H9 (cell line): ENCODE results near the gene GLUL. TPM values are rescaled to one million over a fixed set of nuclear protein-coding genes. Genes with fewer than 3 reads are reported as not detected.

Experiments used
- DNase-seq: peaks from one replicate; pipeline ENCODE4 v3.0.0-alpha.2; 2017
- H2AFZ ChIP-seq: one replicate; pipeline ENCODE4 v1.6.1; 2013; ENCODE audit warnings: mild to moderate bottlenecking, low read length, control low read depth, moderate library complexity
- H2AK5ac ChIP-seq: 2 replicates; pipeline ENCODE4 v1.6.1; 2013; ENCODE audit warnings: low read length, control low read depth, mixed read lengths; ENCODE audit not compliant: insufficient read length
- H2BK120ac ChIP-seq: one replicate; pipeline ENCODE4 v1.6.1; 2013; ENCODE audit warnings: low read depth, mild to moderate bottlenecking, low read length, control low read depth, inconsistent platforms; ENCODE audit not compliant: poor library complexity, severe bottlenecking
- H2BK12ac ChIP-seq: 2 replicates; pipeline ENCODE4 v1.6.1; 2013; ENCODE audit warnings: low read length, control low read depth, mixed read lengths, low read depth; ENCODE audit not compliant: insufficient read length
- H2BK15ac ChIP-seq: 2 replicates; pipeline ENCODE4 v1.6.1; 2013; ENCODE audit warnings: low read depth, low read length, control low read depth
- H2BK20ac ChIP-seq: one replicate; pipeline ENCODE4 v1.6.1; 2013; ENCODE audit warnings: low read depth, mild to moderate bottlenecking, low read length, control low read depth, inconsistent platforms; ENCODE audit not compliant: poor library complexity, severe bottlenecking
- H2BK5ac ChIP-seq: 2 replicates; pipeline ENCODE4 v1.6.1; 2013; ENCODE audit warnings: low read length, control low read depth, mixed read lengths; ENCODE audit not compliant: insufficient read length
- H3K14ac ChIP-seq: 2 replicates; pipeline ENCODE4 v1.6.1; 2013; ENCODE audit warnings: low read length, control low read depth; ENCODE audit not compliant: insufficient read depth
- H3K18ac ChIP-seq: 2 replicates; pipeline ENCODE4 v1.6.1; 2013; ENCODE audit warnings: low read depth, mild to moderate bottlenecking, mixed read lengths, low read length, control low read depth; ENCODE audit not compliant: insufficient read length
- H3K23ac ChIP-seq: 2 replicates; pipeline ENCODE4 v1.6.1; 2013; ENCODE audit warnings: low read length, control low read depth, mixed read lengths, low read depth; ENCODE audit not compliant: insufficient read length
- H3K23me2 ChIP-seq: 2 replicates; pipeline ENCODE4 v1.6.1; 2013; ENCODE audit warnings: low read depth, mild to moderate bottlenecking, mixed read lengths, low read length, control low read depth; ENCODE audit not compliant: insufficient read length, poor library complexity, severe bottlenecking
- H3K27ac ChIP-seq: 2 replicates; pipeline ENCODE4 v1.5.1; 2013; ENCODE audit warnings: low read length, control low read depth, mixed read lengths, low read depth; ENCODE audit not compliant: insufficient read length
- H3K27me3 ChIP-seq: 2 replicates; pipeline ENCODE4 v1.6.1; 2013; ENCODE audit warnings: low read length, control low read depth, inconsistent platforms; ENCODE audit not compliant: insufficient read depth
- H3K4ac ChIP-seq: 2 replicates; pipeline ENCODE4 v1.6.1; 2013; ENCODE audit warnings: low read depth, mild to moderate bottlenecking, control low read depth, inconsistent platforms, low read length, moderate library complexity
- H3K4me1 ChIP-seq: 2 replicates; pipeline ENCODE4 v1.6.1; 2013; ENCODE audit warnings: low read length, control low read depth, inconsistent platforms; ENCODE audit not compliant: insufficient read depth
- H3K4me2 ChIP-seq: 2 replicates; pipeline ENCODE4 v1.6.1; 2013; ENCODE audit warnings: low read length, control low read depth, mixed read lengths; ENCODE audit not compliant: insufficient read length, insufficient read depth
- H3K56ac ChIP-seq: 2 replicates; pipeline ENCODE4 v1.6.1; 2013; ENCODE audit warnings: low read depth, mild to moderate bottlenecking, mixed read lengths, low read length, control low read depth; ENCODE audit not compliant: insufficient read length
- H3K79me1 ChIP-seq: 2 replicates; pipeline ENCODE4 v1.6.1; 2013; ENCODE audit warnings: low read depth, mild to moderate bottlenecking, moderate library complexity, low read length, control low read depth, inconsistent platforms; ENCODE audit not compliant: insufficient read depth, poor library complexity, severe bottlenecking
- H3K79me2 ChIP-seq: 2 replicates; pipeline ENCODE4 v1.6.1; 2013; ENCODE audit warnings: low read length, control low read depth, inconsistent platforms; ENCODE audit not compliant: insufficient read depth
- H3K9ac ChIP-seq: 2 replicates; pipeline ENCODE4 v1.6.1; 2013; ENCODE audit warnings: low read length, control low read depth, mixed read lengths; ENCODE audit not compliant: insufficient read length; ENCODE audit errors: extremely low read depth
- H3K9me3 ChIP-seq: one replicate; pipeline ENCODE4 v1.6.1; 2013; ENCODE audit warnings: low read depth, low read length, inconsistent platforms; ENCODE audit not compliant: control insufficient read depth
- H3T11ph ChIP-seq: one replicate; pipeline ENCODE4 v1.6.1; 2013; ENCODE audit warnings: mild to moderate bottlenecking, low read length, control low read depth, inconsistent platforms
- H4K20me1 ChIP-seq: one replicate; pipeline ENCODE4 v1.6.1; 2013; ENCODE audit not compliant: control insufficient read depth, insufficient read length, insufficient read depth
- H4K5ac ChIP-seq: 2 replicates; pipeline ENCODE4 v1.6.1; 2013; ENCODE audit warnings: low read depth, mild to moderate bottlenecking, mixed read lengths, low read length, control low read depth; ENCODE audit not compliant: insufficient read length
- H4K8ac ChIP-seq: replicated peaks from 2 replicates; pipeline ENCODE4 v1.6.1; 2013; ENCODE audit warnings: low read length, control low read depth, mixed read lengths, low read depth; ENCODE audit not compliant: insufficient read length
- H4K91ac ChIP-seq: 2 replicates; pipeline ENCODE4 v1.6.1; 2013; ENCODE audit warnings: low read depth, mild to moderate bottlenecking, moderate library complexity, mixed read lengths, low read length, control low read depth; ENCODE audit not compliant: insufficient read length
- H3K27ac Mint-ChIP-seq, 3 experiments: 2 replicates in 2 of 3; 3 replicates in 1 of 3; pipeline ENCODE4 v1.8.0; 2020 to 2021; ENCODE audit warnings: mixed read lengths in 3 of 3, mild to moderate bottlenecking in 1 of 3, moderate library complexity in 1 of 3
- H3K27me3 Mint-ChIP-seq: 2 replicates; pipeline ENCODE4 v1.8.0; 2021; ENCODE audit warnings: low read depth, mild to moderate bottlenecking, moderate library complexity, mixed read lengths
- H3K36me3 Mint-ChIP-seq, 3 experiments: 2 replicates in 2 of 3; 3 replicates in 1 of 3; pipeline ENCODE4 v1.8.0; 2020 to 2021; ENCODE audit warnings: low read depth in 3 of 3, mixed read lengths in 3 of 3; ENCODE audit not compliant: insufficient read depth in 1 of 3
- H3K4me1 Mint-ChIP-seq, 2 experiments: 2 replicates each; pipeline ENCODE4 v1.8.0; 2020; ENCODE audit warnings: mixed read lengths in 2 of 2
- H3K4me3 Mint-ChIP-seq, 2 experiments: 2 replicates in 1 of 2; 3 replicates in 1 of 2; pipeline ENCODE4 v1.8.0; 2020 to 2021; ENCODE audit warnings: mild to moderate bottlenecking in 2 of 2, mixed read lengths in 2 of 2, moderate library complexity in 1 of 2
- H3K9me3 Mint-ChIP-seq, 2 experiments: 2 replicates in 1 of 2; 3 replicates in 1 of 2; pipeline ENCODE4 v1.8.0; 2020; ENCODE audit warnings: mild to moderate bottlenecking in 2 of 2, mixed read lengths in 2 of 2, moderate library complexity in 1 of 2
- WGBS: extraction: QIAGEN DNeasy Blood & Tissue Kit; methylation state at CpG from one replicate; pipeline ENCODE4 v1.1.7; 2013; ENCODE audit warnings: missing lambda C conversion rate, low lambda C conversion rate, mixed read lengths; ENCODE audit not compliant: insufficient read length; ENCODE audit errors: extremely low coverage; 5-methylcytosine and 5-hydroxymethylcytosine counted together
- total RNA-seq: library from RNA; stranded (reverse); gene quantifications from 2 replicates; pipeline ENCODE4 v1.2.1, GENCODE V29; 2021
- TF ChIP-seq, protein P1 (sequence below): fragments of 200-600 bp; sonication (generic); conservative IDR thresholded peaks from 3 replicates; pipeline ENCODE4 v1.8.0; 2021; ENCODE audit warnings: antibody characterized with exemption, mild to moderate bottlenecking

The GLUL gene
- total RNA-seq, 1 experiment from 2014 or later = 332 TPM

DNA sequence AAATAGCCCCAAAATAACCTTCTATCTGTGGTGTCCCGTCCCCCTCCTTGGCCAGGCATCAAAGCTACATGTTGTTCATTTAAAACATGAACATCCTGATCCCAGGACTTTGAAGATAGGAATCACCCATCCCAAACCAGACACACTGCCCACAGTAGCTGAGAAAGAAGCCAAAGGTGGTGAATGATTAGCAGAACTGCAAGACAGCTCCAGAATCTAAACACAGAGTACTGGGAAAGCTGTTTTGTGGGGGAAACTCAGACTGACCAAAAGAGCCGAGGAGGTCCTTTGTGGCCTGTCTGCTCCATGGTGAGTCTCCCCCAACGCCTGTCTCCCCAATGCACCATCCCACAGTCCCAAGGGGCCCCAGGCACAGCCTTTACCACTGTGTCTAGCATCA, 16.1 kb upstream of the GLUL start:
- Histone ChIP-seq H3K4me1 (no peaks in the 10 kb centered on the region; the same call in 1 of the 2 replicates), H3K4me2 (no peak overlapping the region), H3K9ac (no peak overlapping the region), H2BK20ac (no peak overlapping the region), H2BK12ac (no peak overlapping the region), H3K79me2 (no peaks in the 10 kb centered on the region), H4K20me1 (no peaks in the 10 kb centered on the region), H3T11ph (no peak overlapping the region), H3K4ac (no peak overlapping the region), H3K23ac (no peak overlapping the region), H2AK5ac (no peak overlapping the region), H3K27me3 (no peaks in the 10 kb centered on the region), H4K8ac (no peak overlapping the region), H2BK120ac (no peak overlapping the region), H3K18ac (no peak overlapping the region), H4K5ac (no peak overlapping the region), H2AFZ (no peak overlapping the region), H3K79me1 (no peaks in the 10 kb centered on the region), H3K27ac (no peak overlapping the region), H3K23me2 (no peaks in the 10 kb centered on the region), H2BK5ac (no peak overlapping the region), H3K9me3 (no peaks in the 10 kb centered on the region), H3K14ac (no peak overlapping the region), H4K91ac (no peak overlapping the region), H2BK15ac (no peak overlapping the region), H3K56ac (no peak overlapping the region)
- TF ChIP-seq, protein P1, sequence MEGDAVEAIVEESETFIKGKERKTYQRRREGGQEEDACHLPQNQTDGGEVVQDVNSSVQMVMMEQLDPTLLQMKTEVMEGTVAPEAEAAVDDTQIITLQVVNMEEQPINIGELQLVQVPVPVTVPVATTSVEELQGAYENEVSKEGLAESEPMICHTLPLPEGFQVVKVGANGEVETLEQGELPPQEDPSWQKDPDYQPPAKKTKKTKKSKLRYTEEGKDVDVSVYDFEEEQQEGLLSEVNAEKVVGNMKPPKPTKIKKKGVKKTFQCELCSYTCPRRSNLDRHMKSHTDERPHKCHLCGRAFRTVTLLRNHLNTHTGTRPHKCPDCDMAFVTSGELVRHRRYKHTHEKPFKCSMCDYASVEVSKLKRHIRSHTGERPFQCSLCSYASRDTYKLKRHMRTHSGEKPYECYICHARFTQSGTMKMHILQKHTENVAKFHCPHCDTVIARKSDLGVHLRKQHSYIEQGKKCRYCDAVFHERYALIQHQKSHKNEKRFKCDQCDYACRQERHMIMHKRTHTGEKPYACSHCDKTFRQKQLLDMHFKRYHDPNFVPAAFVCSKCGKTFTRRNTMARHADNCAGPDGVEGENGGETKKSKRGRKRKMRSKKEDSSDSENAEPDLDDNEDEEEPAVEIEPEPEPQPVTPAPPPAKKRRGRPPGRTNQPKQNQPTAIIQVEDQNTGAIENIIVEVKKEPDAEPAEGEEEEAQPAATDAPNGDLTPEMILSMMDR = no peak
- no CpG with 5 or more reads among the region's 3 CpGs for WGBS
- Mint-ChIP-seq H3K4me1 (peaks cover 4 to 7% of the 10 kb centered on the region in 2 experiments; a peak in 3 of 4 replicates), H3K36me3 (peaks cover 0 to 5% (median 0%) of the 10 kb centered on the region in 3 experiments; a peak in 1 of 7 replicates), H3K9me3 (peaks cover 4 to 6% of the 10 kb centered on the region in 2 experiments; a peak in 3 of 5 replicates), H3K4me3 (no peak overlapping the region), H3K27ac (no peak overlapping the region), H3K27me3 (peaks cover 3% of the 10 kb centered on the region; the same call in 1 of the 2 replicates)
- no peak for DNase-seq
